Keratinocyte (primary cell): ENCODE data around the gene CACNB4. TPM values are rescaled to one million over a fixed set of nuclear protein-coding genes. Genes with fewer than 3 reads are reported as not detected.

Experiments used
- DNase-seq: peaks from one replicate; pipeline ENCODE4 v3.0.0-alpha.2; 2011; ENCODE audit warnings: low read depth, missing footprints, low spot score
- FAIRE-seq: peaks from 2 replicates; lab custom pipeline; 2011; peaks lifted over from hg19 to GRCh38; lab: Jason Lieb, UNC
- H2AFZ ChIP-seq: 2 replicates; pipeline ENCODE4 v1.6.0; 2012; ENCODE audit warnings: low read length, control low read depth, inconsistent platforms; ENCODE audit not compliant: control insufficient read depth
- H3K27ac ChIP-seq: 2 replicates; pipeline ENCODE4 v1.5.1; 2011; ENCODE audit warnings: low read length; ENCODE audit not compliant: control insufficient read depth, insufficient read depth
- H3K27me3 ChIP-seq: 3 replicates; pipeline ENCODE4 v1.6.0; 2011; ENCODE audit warnings: low read length; ENCODE audit not compliant: control insufficient read depth, insufficient read depth; ENCODE audit errors: extremely low read depth
- H3K36me3 ChIP-seq, 2 experiments: 2 replicates in 1 of 2; 3 replicates in 1 of 2; pipeline ENCODE4 v1.5.1; 2011; ENCODE audit warnings: low read length in 2 of 2, mild to moderate bottlenecking in 1 of 2; ENCODE audit not compliant: control insufficient read depth in 2 of 2, insufficient read depth in 2 of 2; ENCODE audit errors: extremely low read depth in 1 of 2
- H3K4me1 ChIP-seq: 3 replicates; pipeline ENCODE4 v1.5.1; 2011; ENCODE audit warnings: low read length; ENCODE audit not compliant: control insufficient read depth, insufficient read depth; ENCODE audit errors: extremely low read depth
- H3K4me2 ChIP-seq: 3 replicates; pipeline ENCODE4 v1.6.0; 2011; ENCODE audit warnings: low read depth, low read length; ENCODE audit not compliant: control insufficient read depth, insufficient read depth; ENCODE audit errors: extremely low read depth
- H3K4me3 ChIP-seq, 3 experiments: fragments of 200-600 bp in 1 of 3; sonication (generic) in 1 of 3; 2 replicates in 2 of 3; 3 replicates in 1 of 3; pipeline ENCODE4 v1.5.1; 2011 to 2016; ENCODE audit warnings: low read length in 3 of 3, mild to moderate bottlenecking in 3 of 3, control low read depth in 2 of 3, inconsistent platforms in 1 of 3, low read depth in 1 of 3, mixed read lengths in 1 of 3, mixed run types in 1 of 3, moderate library complexity in 1 of 3; ENCODE audit not compliant: control insufficient read depth in 2 of 3, insufficient read depth in 2 of 3; ENCODE audit errors: extremely low read depth in 1 of 3
- H3K79me2 ChIP-seq: 2 replicates; pipeline ENCODE4 v1.6.0; 2012; ENCODE audit warnings: low read length; ENCODE audit not compliant: control insufficient read depth, insufficient read depth
- H3K9ac ChIP-seq: 3 replicates; pipeline ENCODE4 v1.6.0; 2011; ENCODE audit warnings: low read length; ENCODE audit not compliant: control insufficient read depth, insufficient read depth; ENCODE audit errors: extremely low read depth
- H3K9me1 ChIP-seq: 3 replicates; pipeline ENCODE4 v1.6.0; 2011; ENCODE audit warnings: low read length; ENCODE audit not compliant: control insufficient read depth, insufficient read depth; ENCODE audit errors: extremely low read depth
- H3K9me3 ChIP-seq: 2 replicates; pipeline ENCODE4 v1.5.1; 2012; ENCODE audit warnings: low read depth, low read length; ENCODE audit not compliant: control insufficient read depth
- H4K20me1 ChIP-seq: 3 replicates; pipeline ENCODE4 v1.6.0; 2011; ENCODE audit warnings: low read length; ENCODE audit not compliant: control insufficient read depth, insufficient read depth; ENCODE audit errors: extremely low read depth
- CTCF ChIP-seq, 3 experiments: IDR thresholded peaks in 1 of 3; conservative IDR thresholded peaks in 1 of 3; optimal IDR thresholded peaks in 1 of 3; 2 replicates in 2 of 3; 3 replicates in 1 of 3; pipeline versions ENCODE3 to v1.5.1; 2011; ENCODE audit warnings: low read length in 3 of 3, mild to moderate bottlenecking in 3 of 3, moderate library complexity in 2 of 3, control low read depth in 1 of 3, inconsistent platforms in 1 of 3; ENCODE audit not compliant: insufficient read depth in 2 of 3; ENCODE audit errors: extremely low read depth in 1 of 3
- EZH2 ChIP-seq: IDR thresholded peaks from one replicate; pipeline ENCODE4 v1.6.1; 2012; ENCODE audit warnings: inconsistent platforms, mild to moderate bottlenecking, low read length, moderate library complexity
- dilution Hi-C: fragments of 300-500 bp; cut with MboI; formaldehyde crosslinking; loops from one replicate; pipeline ENCODE4 v1.7.0; 2020; ENCODE audit warnings: low sequenced_read_pairs; ENCODE audit not compliant: extremely low pct_ligation_motif_present
- polyA plus RNA-seq, 5 experiments: library from polyadenylated mRNA; depleted of rRNA in 3 of 5; stranded (reverse) in 3 of 5; stranded (forward) in 1 of 5; unstranded in 1 of 5; fragments of >200 nt; gene quantifications; 1 replicate in 1 of 5; 2 replicates in 3 of 5; 3 replicates in 1 of 5; pipeline versions ENCODE4 v1.2.1 to v1.2.3, GENCODE V29; 2011 to 2012; ENCODE audit warnings: missing spikeins in 2 of 5, low read depth in 1 of 5, low replicate concordance in 1 of 5

The CACNB4 gene
- polyA plus RNA-seq, 1 donor (not counting 4 experiments of a cell fraction or from before 2014, with no cell fraction given) = 0.30 TPM

- H3K4me1 ChIP-seq = no peaks in the 10 kb centered on the region
- H3K79me2 ChIP-seq = no peaks in the 10 kb centered on the region
- H2AFZ ChIP-seq = no peak overlapping the region
- no peak overlapping the region for H3K27ac ChIP-seq
- no peak for TF ChIP-seq EZH2
- no peak for TF ChIP-seq CTCF (optimal IDR thresholded peaks at IDR 0.05 in 1 of 3, IDR thresholded peaks at IDR 0.05 in 1 of 3, conservative IDR thresholded peaks at IDR 0.05 in 1 of 3; ENCODE audit: extremely low read depth in 1 of 3, insufficient read depth in 2 of 3, low read length in 3 of 3)
- no peak for FAIRE-seq
- H3K4me2 ChIP-seq = no peak overlapping the region
- H3K9me1 ChIP-seq = no peaks in the 10 kb centered on the region
- H3K9me3 ChIP-seq = no peaks in the 10 kb centered on the region
- H4K20me1 ChIP-seq = no peaks in the 10 kb centered on the region
- dilution Hi-C loops = no loop called here
- no peak for DNase-seq
- H3K9ac ChIP-seq = no peak overlapping the region
- H3K36me3 ChIP-seq = peaks cover 0 to 2% of the 10 kb centered on the region in 2 experiments
- no peak overlapping the region for H3K4me3 ChIP-seq
- no peaks in the 10 kb centered on the region for H3K27me3 ChIP-seq
Observed at GRCh38 chr2:152126664-152127063, 27.8 kb upstream of the CACNB4 start.

- no peak overlapping the region for H3K4me2 ChIP-seq
- H3K27me3 ChIP-seq = no peaks in the 10 kb centered on the region
- H3K79me2 ChIP-seq = no peaks in the 10 kb centered on the region
- no peaks in the 10 kb centered on the region for H3K4me1 ChIP-seq
- no peaks in the 10 kb centered on the region for H3K36me3 ChIP-seq
- H3K9me1 ChIP-seq = no peaks in the 10 kb centered on the region
- no peak overlapping the region for H3K9ac ChIP-seq
- H4K20me1 ChIP-seq = no peaks in the 10 kb centered on the region
- no peak overlapping the region for H2AFZ ChIP-seq
- DNase-seq (no peak), FAIRE-seq (no peak)
- no peak overlapping the region for H3K4me3 ChIP-seq
- no peak overlapping the region for H3K27ac ChIP-seq
- dilution Hi-C loops = no loop called here
- H3K9me3 ChIP-seq = no peaks in the 10 kb centered on the region
- TF ChIP-seq CTCF (optimal IDR thresholded peaks at IDR 0.05 in 1 of 3, IDR thresholded peaks at IDR 0.05 in 1 of 3, conservative IDR thresholded peaks at IDR 0.05 in 1 of 3; ENCODE audit: extremely low read depth in 1 of 3, insufficient read depth in 2 of 3, low read length in 3 of 3) = no peak
- no peak for TF ChIP-seq EZH2
Observed at GRCh38 chr2:152122161-152122560, 23.3 kb upstream of the CACNB4 start.
